ENCODE results near the gene C1orf116. TPM values are rescaled to one million over a fixed set of nuclear protein-coding genes. Genes with fewer than 3 reads are reported as not detected.

The C1orf116 gene
- total RNA-seq, 1 donor from 2014 or later, result 0.04 TPM

DNA sequence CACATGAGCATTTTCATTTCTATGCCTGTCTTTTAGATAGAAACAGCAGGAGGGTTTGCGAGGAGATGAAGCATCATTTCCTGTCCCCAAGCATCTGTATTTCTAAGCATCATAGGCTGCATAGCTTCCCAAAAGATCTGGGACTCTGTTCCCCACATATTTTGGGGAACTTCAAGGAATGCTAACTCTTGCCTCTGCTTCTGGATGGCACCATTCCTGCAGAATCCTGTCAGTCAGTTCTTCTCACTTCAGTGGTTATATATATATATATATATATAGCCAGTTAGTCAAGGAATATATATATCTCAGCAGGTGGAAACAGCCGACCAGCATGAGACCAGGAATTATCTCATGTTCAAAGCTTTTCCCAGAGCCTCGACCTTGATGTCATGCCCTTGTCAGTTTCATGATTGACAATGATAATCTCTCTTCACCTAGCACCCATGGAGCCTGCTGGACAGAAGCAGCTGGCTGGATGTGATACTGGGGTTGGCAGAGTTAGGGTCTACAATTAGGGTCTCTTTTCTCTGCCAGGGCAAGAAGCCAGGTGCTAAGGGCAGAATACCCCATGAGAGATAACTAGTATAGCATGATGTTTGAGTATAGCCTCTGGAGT, 22.9 kb upstream of the C1orf116 start:
- Histone ChIP-seq H4K20me1 (ENCODE audit: low read depth) (peaks cover 4% of the 10 kb centered on the region), H3K4me1 (peaks cover 21% of the 10 kb centered on the region), H3K79me2 (ENCODE audit: low read depth) (peaks cover under 1% of the 10 kb centered on the region), H2AFZ (replicated peaks) (no peak overlapping the region), H3K9ac (no peak overlapping the region), H3K36me3 (no peaks in the 10 kb centered on the region), H3K9me3 (ENCODE audit: low read depth) (no peaks in the 10 kb centered on the region), H3K4me2 (no peak overlapping the region), H3K4me3 (no peak overlapping the region), H3K27ac (no peak overlapping the region), H3F3A (ENCODE audit: low read depth) (peaks cover 34% of the 10 kb centered on the region), H3K27me3 (peaks cover 14% of the 10 kb centered on the region)
- Mint-ChIP-seq H3K4me1 (peaks cover 20% of the 10 kb centered on the region), H3K27ac (no peak overlapping the region), H3K4me3 (no peak overlapping the region), H3K36me3 (no peaks in the 10 kb centered on the region), H3K27me3 (ENCODE audit: insufficient read depth, low read depth) (peaks cover 11% of the 10 kb centered on the region), H3K9me3 (no peaks in the 10 kb centered on the region)
- no peak for DNase-seq (ENCODE audit: low spot score)
- TF ChIP-seq EZH2phosphoT487 (IDR thresholded peaks at IDR 0.05) (no peak), EZH2 (IDR thresholded peaks at IDR 0.05) (no peak)
- TF ChIP-seq, protein P1, sequence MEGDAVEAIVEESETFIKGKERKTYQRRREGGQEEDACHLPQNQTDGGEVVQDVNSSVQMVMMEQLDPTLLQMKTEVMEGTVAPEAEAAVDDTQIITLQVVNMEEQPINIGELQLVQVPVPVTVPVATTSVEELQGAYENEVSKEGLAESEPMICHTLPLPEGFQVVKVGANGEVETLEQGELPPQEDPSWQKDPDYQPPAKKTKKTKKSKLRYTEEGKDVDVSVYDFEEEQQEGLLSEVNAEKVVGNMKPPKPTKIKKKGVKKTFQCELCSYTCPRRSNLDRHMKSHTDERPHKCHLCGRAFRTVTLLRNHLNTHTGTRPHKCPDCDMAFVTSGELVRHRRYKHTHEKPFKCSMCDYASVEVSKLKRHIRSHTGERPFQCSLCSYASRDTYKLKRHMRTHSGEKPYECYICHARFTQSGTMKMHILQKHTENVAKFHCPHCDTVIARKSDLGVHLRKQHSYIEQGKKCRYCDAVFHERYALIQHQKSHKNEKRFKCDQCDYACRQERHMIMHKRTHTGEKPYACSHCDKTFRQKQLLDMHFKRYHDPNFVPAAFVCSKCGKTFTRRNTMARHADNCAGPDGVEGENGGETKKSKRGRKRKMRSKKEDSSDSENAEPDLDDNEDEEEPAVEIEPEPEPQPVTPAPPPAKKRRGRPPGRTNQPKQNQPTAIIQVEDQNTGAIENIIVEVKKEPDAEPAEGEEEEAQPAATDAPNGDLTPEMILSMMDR (IDR thresholded peaks at IDR 0.05), result no peak

DNA sequence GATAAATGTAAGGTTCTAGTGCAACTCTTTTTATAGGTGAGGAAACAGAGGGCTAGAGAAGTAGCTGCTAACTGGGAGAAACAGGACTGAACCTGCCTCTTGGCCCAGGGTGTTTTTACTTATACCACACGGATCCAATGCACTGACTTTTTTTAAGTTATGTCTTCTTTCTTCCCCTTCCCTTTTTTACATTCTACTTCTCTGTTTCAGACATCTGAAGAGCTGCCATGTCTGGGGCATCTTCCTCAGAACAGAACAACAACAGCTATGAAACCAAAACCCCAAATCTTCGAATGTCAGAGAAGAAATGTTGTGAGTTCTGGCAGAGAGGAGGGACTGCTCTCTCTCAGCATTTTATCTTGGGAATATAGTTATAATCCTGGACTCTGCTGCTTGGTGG, 21.9 kb upstream of the C1orf116 start:
- Histone ChIP-seq H2AFZ (replicated peaks) (no peak overlapping the region), H3K36me3 (no peaks in the 10 kb centered on the region), H3K4me2 (no peak overlapping the region), H3K4me3 (no peak overlapping the region), H3F3A (ENCODE audit: low read depth) (peaks cover 36% of the 10 kb centered on the region), H3K9me3 (ENCODE audit: low read depth) (no peaks in the 10 kb centered on the region), H4K20me1 (ENCODE audit: low read depth) (peaks cover 7% of the 10 kb centered on the region), H3K9ac (no peak overlapping the region), H3K27ac (no peak overlapping the region), H3K79me2 (ENCODE audit: low read depth) (peaks cover 10% of the 10 kb centered on the region), H3K4me1 (peaks cover 20% of the 10 kb centered on the region), H3K27me3 (peaks cover 14% of the 10 kb centered on the region)
- TF ChIP-seq EZH2 (IDR thresholded peaks at IDR 0.05) (no peak), EZH2phosphoT487 (IDR thresholded peaks at IDR 0.05) (no peak)
- TF ChIP-seq, protein P1 (IDR thresholded peaks at IDR 0.05), result no peak
- Mint-ChIP-seq H3K4me3 (peak overlapping the region; percentile 95), H3K27ac (no peak overlapping the region), H3K9me3 (no peaks in the 10 kb centered on the region), H3K27me3 (ENCODE audit: insufficient read depth, low read depth) (peaks cover 11% of the 10 kb centered on the region), H3K36me3 (no peaks in the 10 kb centered on the region), H3K4me1 (peaks cover 23% of the 10 kb centered on the region)
- DNase-seq (ENCODE audit: low spot score), result no peak

DNA sequence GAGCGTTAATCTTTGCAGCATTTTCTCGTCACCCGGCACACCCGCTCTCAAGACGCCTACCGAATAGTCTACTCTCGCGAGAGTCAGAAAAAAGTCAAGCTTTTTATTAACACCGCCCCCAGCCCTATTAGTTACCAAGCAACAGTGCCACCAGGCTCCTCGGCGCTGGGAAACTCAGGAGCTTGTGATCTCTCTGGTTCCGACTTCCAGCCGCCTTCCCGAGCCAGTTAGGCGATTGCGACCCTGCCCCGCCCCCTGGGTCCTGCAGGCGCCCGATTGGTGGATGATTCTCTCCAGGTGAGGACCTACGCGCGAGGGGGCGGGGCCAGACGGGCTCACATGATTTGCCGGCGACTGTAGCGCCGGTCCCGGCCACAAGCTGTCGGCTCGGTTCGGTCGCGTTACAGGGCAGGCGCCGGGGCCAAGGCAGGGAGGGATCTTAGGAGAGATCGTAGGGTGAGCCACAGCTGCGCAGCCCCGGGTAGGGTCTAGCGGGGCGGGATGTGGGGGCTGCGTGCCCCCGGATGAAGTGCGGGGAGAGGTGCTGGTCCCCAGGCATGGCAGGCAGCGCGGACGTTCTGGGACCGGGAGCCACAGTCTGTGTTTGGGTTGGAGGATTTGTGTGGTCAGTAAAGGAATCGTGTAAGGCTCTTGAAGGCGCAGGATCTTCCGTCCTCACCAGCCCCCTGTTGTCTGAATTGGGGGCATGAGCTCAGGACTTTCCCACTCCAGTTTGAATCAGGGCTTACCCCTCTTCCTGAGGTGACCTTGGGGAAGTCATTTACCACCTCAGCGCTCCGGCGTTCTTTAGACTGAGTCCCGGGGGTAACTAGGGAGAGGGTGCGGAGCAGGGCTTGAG, 20.6 kb upstream of the C1orf116 start, which contains the start of gene PFKFB2:
Gene PFKFB2, plus strand, starts transcription at position 365 of the 859 bp plus-strand sequence. CDS start 1,443 bp downstream, outside the sequence.
- TF ChIP-seq, protein P1 (IDR thresholded peaks at IDR 0.05), result peak; percentile 6
- TF ChIP-seq EZH2phosphoT487 (IDR thresholded peaks at IDR 0.05) (no peak), EZH2 (IDR thresholded peaks at IDR 0.05) (peak; percentile 49)
- peaks cover 29% of the 10 kb centered on the region for H3K4me1 Mint-ChIP-seq
- H3K4me2 ChIP-seq, result peak within 1 kb of the TSS; percentile 89

More for the DNA sequence above, 20.6 kb upstream of the C1orf116 start, which contains the start of gene PFKFB2:
- peaks cover 11% of the 10 kb centered on the region for H3K27me3 Mint-ChIP-seq (ENCODE audit: insufficient read depth, low read depth)
- no peaks in the 10 kb centered on the region for H3K9me3 Mint-ChIP-seq
- Histone ChIP-seq H2AFZ (replicated peaks) (peak within 1 kb of the TSS; percentile 83), H3K27ac (no peak within 1 kb of the TSS), H3K4me1 (peaks cover 12% of the 10 kb centered on the region), H4K20me1 (ENCODE audit: low read depth) (peaks cover 14% of the 10 kb centered on the region), H3F3A (ENCODE audit: low read depth) (peaks cover 27% of the 10 kb centered on the region), H3K9ac (peak within 1 kb of the TSS; percentile 44), H3K27me3 (peaks cover 14% of the 10 kb centered on the region), H3K9me3 (ENCODE audit: low read depth) (no peaks in the 10 kb centered on the region), H3K36me3 (no peaks in the 10 kb centered on the region), H3K79me2 (ENCODE audit: low read depth) (peaks cover 24% of the 10 kb centered on the region), H3K4me3 (peak within 1 kb of the TSS; percentile 63)
- peak; percentile 99 for DNase-seq (ENCODE audit: low spot score)
- H3K36me3 Mint-ChIP-seq, result peaks cover 4% of the 10 kb centered on the region
- peak within 1 kb of the TSS; percentile 74 for H3K27ac Mint-ChIP-seq
- H3K4me3 Mint-ChIP-seq, result peak within 1 kb of the TSS; percentile 95

Measured in neural progenitor cell (in vitro differentiated cells).